HG03432 (cell line): ENCODE data around the gene CST9.
"Not testable (repeated sequence)": the region's sequence is repeated elsewhere in the genome, so short reads cannot be mapped to it uniquely, and the experiment has no call there.

Experiments used
- ATAC-seq: cut with Tn5 transposase; IDR thresholded peaks from one replicate; pipeline ENCODE4 v1.9.1; 2021; ENCODE audit warnings: mild to moderate bottlenecking, moderate library complexity; ENCODE audit not compliant: unreplicated experiment

CST9 gene

DNA sequence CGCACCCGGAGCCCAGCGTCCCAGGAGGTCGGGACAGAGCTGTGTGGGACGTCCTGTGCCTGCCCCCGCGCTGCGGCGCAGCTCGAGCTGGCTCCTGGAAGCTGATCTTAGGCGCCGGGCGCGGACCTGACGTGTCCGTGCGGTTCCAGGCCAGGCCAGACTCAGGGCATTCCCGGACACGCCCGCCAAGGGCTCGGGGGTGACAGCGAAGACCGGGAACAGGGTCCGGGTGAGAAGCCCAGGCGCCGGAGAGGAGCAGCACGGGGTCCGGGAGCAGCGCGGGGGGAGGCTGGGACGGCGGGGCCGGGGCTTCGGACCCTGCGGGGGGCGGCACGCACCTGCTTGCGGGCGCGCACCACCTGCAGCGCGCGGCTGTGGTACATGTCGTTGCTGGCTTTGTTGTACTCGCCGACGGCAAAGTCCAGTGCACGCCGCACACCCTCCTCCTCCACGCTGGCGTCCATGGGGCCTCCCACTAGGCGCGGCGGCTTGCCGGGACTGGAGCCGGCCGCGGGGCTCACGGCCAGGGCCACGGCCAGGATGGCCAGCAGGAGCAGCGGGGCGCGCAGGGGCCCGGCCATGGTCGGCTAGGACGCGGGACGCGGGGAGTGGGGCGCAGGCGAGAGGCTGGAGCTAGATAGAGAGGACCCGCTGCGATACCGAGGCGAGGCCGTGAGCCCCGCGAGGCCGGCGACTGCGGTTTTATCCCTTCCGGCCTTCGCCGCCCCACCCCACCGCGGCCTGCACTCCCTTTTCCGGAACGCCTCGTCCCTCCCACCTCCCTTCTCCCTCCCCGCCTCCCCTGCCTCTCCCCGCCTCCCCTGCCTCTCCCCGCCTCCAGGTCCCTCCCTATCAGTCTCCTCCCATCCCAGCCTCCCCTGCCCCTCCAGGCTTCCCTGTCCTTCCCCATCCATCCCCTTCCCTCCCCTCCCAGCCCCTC is 31.8 kb upstream of the CST9 start, which contains the start of gene CST3:
Gene CST3 (minus strand): TSS at position 674 of the 940 bp plus-strand sequence. CDS start 93 bp downstream, at position 581.
- ATAC-seq: peak; percentile 68

DNA sequence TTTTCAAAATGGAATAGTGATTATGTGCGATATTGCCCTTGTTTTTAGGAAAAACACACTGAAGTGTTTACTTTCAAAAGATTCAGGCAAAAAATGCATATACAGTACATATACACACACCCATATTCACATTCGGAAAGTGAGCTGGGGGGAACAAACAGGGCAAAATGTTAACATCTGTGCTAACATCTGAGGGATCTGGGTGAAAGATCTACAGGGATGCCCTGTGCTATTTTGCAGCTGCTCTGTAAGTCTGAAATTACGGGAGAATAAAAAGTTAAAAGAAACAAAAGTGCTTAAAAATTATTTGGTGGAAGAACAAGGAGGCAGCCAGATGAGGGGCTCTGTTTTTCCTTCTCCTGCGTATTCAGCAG is 31.2 kb upstream of the CST9 start:
- no peak for ATAC-seq

DNA sequence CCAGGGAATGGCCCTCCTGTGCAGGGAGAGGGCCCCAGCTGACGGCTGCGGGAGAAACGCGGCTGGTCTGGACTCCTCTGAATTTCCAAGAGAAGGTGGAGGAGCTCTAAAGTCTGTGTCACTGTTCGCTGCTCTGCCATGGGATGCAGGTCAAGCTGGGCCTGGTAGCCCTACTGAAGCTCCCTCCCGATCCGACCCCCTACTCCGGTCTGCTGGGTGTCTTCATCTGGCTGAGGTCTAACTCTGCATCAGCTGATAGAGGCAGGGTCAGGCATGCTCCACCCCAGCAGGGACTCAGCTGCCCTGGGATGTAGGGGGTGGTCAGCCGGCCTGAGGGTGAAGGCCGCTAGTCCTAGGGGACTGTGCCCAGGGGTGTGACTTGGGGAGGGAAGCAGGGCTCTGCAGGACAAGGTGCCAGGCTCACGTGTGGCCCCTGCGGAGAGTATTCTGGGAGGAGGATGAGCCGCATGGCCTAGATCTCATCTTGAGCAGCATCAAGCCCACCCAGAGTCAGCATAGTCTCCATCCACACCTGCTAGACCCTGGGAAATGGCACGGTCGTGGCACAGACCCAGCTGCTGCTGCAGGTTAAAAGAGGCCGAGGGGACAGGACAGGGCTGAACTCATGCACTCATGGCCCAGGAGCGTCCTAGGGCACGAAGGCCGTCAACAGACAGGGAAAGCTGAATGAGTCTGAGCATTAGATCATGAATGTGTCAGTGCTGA is 30.6 kb upstream of the CST9 start:
- no peak for ATAC-seq

DNA sequence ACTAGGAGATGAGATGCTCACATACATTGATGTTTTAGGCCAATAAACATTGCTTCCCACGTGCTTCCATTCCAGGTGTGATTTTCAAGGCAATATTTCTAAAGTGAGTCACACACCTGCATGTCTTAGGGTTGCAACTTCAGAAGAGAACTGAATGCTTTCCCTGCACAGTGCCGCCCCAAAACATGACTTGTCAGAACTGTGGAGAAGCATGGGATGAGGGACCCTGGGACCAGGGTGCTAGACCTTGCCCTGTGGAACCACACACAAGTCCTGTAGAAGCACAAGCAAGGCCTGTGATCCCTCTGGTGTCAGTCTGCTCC is 30.0 kb upstream of the CST9 start:
- not testable (repeated sequence) for ATAC-seq

DNA sequence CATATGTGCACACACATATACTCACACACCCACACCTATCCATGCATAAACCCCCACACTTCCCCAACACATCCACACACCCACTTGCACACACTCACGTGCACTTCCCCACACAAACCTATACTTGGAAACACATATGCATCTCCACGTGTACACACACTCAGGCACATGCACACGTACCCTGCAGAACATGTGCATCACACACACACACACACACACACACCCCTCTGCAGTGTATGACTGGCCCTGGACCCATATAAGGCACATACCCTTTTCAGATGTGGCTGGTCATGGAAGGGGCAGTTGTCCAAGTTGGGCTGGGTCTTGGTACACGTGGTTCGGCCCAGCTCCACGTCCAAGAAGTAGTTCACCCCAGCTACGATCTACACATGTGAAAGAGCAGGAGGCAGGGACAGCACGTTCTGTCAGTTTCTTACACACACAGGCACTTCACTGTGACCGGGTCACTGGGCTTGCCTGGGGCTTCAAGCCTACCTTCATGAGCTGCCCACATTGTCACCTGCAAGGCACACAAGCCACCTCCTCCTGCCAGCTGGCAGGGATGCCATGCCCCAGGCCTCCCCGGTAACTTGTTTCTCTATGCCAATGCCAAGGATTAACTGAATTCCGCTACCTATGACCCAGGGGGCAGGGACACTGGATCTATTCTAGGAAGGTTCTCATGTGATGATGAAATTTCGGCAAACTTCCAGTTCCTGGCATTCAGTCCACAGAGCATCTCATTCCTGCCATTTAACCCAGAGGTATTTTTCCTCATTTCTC is 29.5 kb upstream of the CST9 start:
- no peak for ATAC-seq

DNA sequence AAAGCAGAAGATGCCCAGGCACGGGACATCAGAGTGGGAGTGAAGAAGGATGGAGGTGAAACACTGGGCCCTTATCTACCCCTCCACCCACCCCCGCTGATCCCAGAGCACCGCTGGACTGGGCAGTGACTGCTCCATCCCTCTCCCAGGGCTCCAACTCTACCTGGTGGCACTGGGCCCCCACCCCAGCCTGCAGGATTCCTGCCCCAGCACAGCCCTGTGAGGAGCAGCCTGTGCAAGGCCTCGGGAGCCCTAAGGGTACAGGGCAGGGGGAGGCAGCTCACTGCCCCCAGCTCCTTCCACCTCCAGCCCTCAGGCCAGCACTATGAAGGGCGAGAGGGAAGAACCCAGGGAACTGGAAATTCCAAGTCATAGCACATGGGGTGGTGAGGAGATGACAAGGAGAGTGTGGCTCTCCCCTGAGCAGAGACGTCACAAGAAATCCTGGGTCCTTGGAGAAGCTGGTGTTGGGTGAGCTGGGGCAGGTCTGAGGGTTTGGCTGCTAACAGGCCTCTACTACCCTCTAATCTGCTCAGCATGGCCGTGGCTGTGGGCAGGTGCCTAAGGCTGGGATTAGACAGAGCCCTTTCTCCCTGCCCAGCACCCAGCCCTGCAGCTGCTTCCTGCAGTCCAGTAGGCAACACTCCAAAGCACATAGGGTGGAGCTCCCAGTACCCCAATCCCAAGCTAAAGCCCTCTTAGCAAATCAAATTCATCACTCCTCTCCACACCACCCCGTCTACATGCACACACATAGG is 28.5 kb upstream of the CST9 start:
- no peak for ATAC-seq

DNA sequence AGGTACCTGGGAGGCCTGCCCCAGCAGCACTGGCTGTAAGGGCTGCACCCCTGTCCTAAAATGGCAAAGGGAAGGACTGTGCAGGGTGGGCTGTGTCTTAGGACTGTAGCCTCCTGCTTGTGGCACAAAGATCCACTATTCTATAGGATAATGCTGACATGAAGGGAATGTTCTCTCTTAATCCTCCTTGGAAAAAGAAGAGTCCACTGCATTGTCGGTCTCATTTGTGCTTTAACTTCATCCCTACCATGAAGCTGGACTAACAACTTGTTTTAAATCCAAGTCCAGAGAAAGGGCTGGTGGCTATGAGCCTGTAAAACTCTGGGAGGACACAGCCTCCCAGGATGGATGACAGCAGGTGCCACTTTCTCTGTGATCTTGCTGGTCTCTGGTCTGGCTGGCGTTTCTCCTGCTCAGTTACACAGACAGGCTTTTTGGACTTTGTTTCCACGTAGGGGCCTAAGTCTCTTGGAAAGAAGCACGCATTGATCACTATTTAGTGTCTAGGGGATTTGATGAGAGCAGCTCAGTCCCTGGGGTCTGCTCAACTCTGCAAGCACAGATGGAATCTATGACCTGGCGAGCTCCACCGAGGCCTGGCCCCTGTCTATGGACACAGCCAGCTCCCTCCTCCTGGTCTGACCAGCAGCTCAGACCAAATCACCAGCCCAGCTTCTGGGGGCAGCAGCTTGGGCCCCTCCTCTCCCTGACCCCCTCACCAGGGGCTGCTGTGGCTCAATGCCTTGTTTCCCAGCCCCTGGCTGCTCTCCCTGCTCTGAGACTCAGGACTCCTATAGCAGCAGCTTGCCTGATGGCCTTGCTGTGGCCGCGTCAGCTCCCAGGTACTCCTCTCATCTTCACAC is 27.2 kb upstream of the CST9 start:
- ATAC-seq: no peak

DNA sequence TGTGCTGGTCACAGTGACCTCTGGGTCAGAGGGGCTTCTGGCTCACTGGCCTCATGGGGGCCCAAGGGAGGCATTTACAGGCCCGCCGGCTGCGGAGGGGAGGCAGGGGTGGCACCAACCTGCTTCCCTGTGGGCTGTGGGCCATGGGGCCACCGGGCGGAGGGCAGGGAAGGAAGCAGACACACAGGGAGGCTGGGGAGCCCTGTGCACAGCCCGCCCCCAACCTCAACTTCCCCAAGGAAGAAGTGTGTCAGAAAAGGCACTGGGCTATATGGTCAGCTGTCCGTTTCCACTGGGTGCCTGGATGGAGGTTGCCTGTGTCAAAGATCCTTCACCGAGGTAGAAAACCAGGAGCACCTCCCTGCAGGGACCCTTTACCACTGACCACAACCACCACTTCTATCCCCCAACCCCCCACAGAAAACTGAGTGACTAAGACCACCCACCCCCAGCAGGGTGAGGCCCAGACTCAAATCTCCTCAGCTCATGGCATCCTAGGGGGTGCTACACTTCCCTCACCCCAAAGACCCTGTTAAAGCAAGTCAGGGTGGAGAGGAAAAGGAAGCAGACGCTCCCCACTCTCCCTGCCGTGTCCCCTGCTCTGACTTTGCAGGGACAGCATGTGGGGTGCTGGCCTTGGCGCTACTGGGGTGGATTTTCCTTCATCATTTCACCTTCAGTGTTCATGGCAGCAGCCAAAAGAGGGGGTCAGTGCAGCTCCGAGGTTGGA is 26.4 kb upstream of the CST9 start:
- no peak for ATAC-seq

DNA sequence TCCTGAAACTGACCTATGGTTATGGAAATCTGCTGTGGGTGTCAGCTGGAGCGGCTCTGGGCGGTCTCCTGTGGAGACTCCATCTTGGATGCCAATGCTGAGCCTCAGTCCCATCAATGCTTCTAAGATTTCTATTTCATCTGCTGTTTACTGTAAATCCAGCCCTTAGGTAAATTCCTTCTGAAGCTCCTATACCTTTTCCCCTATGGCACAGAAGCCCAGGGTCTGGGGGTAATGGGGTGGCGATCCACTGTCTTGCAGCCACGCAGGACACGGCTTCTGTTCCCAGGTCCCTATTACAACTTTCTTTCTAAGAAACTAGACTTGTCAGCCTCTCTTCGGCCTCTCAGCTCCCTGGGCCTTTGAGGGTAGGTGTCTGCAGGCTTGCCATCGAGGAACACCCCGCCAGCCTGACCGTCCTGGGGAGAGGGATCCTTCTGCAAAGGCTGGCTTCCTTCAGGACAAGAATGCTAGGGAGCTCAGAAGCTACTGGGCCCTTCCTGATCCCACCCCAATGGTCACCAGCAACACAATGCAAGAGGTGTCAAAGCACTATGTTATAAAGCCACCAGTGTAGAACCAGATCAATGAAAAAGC is 25.6 kb upstream of the CST9 start:
- no peak for ATAC-seq

DNA sequence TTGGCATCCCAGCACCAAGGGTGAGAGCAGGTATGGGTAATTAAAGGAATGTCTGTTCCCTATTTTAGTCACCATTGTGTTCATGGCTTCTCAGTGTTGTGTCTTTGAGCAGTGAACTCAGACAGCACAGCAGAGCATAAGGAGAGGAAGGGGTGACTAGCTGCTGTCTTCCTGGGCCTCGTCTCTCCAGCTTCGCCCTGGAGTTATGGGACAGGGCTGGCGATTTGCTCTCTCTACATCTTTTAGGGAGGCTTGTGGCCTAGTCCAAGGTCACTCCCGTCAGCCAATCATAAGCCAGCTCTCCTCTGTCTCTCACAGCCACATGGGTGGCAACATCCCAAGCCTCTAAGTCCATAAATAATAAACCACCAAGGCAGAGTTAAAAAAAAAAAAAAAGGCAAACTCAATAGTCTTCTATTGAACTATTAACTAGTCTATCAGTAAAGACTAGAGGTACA is 24.7 kb upstream of the CST9 start:
- no peak for ATAC-seq

DNA sequence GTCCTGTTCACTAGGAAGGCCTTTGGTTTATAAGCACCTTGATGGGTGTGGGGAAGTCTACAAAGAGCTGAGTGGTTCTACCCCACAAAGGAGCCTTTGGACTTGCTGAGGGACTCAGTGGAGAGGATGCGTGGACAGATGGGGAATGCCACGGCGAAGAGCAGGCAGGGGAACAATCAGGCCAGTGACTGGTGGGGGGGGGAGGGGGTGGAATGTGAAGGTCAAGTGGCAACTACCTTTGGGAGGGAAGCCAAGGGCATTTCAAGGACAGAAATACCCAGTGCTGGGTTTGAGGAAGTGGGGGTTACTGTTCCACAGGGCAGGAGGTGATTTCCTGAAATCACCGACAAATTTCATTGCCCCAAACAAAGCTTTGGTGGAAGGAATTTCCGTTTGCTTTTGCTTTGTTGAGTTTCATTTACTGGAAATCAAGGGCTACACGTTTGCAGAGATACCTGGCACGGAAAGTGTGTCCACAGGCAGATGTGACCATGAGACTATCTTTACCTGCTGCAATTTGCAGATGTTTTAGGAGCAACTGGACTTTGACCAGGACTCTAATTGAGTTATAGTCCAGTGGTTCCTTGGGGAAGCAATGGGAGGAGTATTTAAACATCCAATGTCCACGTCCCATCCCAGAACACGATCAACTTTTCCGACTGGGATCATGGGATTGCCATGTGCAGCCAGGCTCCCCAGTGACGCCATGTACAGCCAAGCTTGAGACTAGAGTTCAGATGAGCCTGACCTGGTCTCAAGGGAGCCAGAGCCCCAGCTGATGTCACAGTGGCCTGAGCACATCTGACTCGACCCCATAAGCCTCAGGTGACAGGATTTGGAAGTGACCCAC is 24.1 kb upstream of the CST9 start:
- no peak for ATAC-seq

DNA sequence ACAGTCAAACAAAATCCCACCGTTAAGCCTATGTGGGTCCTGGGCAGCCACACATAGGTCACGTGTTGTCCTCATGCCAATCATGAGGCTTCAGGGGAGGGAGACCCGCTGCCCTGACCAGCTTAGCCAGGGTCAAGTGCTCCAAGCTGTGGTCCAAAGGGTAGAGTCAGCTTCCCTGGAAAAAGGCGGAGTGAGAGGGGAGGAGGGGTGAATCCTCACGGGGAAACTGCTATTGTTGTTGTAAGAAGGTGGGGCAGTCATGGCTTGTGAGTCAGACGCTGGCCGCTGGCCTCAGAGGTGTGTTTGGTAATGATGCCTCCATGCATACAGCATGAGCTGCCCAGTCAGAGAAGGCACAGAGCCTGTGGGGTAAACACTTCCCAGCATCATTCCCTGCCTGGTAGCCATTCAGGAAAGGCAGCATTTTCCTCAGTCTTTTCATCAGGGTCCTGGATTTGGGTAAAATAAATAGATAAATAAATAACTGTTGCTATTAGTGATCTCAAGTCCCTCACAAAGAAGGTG is 23.4 kb upstream of the CST9 start:
- ATAC-seq: no peak

DNA sequence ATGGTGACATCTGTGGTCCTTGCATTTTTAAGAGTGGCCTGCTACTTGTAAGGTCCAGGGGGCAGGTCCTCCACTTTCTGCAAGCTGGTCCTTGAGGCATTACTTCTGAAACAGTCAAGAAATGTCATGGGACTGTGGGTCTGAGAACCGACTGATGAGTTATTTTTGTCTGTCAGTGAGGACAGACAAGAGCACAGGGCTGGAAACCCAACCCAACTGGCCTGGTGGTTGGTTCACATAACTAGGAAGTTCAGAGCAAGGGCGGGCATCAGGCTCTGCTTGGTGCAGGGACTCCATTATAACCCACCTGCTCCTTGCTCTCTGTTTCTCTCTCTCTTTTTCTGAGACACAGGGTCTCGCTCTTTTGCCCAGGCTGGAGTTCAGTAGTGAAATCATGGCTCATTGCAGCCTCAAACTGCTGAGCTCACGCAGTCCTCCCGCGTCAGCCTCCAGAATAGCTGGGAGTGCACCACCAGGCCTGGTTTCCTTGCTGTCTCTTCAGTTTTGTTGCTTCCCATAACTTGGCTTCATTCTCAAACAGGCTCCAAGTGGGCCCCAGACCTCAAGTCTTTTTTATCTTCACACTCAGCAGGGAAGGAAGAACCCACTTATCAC is 22.8 kb upstream of the CST9 start:
- no peak for ATAC-seq

DNA sequence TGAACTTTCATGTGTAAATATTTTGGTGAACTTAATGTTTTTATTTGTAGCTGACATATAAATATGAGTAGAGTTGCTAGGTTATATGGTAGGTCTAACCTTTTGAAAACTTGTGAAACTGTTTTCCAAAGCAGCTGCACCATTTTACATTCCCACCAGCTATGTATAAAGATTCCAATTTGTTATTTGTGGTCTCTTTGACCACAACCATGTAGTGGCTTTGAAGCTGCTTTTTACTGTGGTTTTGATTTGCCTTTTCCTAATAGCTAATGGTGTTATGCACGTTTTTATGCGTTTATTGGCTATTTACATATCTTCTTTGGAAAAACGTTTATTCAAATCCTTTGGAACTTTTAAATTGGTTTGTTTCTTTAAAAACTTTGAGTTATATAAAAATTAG is 21.8 kb upstream of the CST9 start:
- no peak for ATAC-seq

DNA sequence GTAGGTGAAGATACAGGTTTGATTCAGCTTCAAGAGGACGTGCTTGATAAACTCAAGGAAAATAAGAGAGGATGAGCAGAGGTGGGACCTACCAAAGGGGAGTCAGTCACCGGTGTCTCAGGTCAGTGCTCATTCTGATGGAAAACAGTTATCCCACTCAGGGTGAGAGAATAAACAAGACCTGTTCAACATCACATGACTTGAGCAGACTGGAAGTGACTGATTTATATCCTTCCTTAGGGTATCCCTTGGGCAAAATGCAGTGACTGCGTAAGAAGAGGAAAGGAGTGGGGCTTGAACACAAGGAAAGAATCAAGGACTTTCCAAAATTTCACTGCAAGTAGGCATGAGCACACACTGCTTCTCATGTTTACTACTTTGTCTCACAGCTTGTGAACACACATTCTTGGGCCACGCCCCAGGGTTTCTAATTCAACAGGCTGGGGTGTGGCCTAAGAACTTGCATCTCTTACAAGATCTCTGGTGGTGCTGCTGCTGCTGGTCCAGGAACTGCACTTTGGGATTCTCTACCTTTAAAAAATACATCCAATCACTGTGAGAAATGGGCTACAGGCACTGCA is 20.4 kb upstream of the CST9 start:
- ATAC-seq: no peak

DNA sequence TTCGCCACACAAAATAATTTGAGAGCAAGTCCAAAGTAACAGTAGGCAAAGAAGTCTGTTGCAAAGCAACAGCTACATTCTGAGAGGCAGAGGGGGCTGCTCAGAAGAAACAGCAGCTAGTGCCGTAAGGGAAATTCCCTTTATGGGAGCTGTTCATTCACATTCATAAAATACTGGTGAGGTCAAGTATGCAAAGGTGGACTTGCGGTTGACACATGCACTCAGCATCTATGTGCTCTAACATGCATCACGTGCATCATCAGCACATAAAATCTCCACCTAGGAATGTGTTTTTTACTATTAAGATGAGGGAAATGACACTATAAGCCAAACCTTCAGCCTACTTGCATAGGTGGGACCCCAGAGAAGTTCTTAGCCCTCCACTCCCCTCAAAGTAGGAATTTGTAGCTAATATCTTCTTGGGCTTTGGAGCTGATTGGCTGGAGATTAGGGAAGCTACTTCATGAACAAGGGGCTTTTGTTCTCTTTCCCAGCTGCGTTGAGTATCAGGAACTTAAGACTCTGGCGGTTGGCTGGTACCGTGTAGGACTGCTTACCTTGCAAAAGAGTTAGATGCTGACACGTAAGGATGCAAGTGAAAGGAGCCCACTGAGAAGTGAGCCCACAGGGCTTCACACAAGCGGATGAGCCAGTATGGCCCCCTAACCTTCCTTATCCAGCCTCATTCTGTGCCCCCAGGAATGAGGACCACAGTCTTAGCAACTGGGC is 19.7 kb upstream of the CST9 start:
- ATAC-seq: no peak
